SU-DHL-6 (cell line): ENCODE results near the gene EFNA4.

Source experiments
- H2AFZ ChIP-seq: fragments of 200-600 bp; sonication (generic); 2 replicates; pipeline ENCODE4 v1.6.1; 2014; ENCODE audit warnings: low read depth, mild to moderate bottlenecking, moderate library complexity, mixed read lengths, antibody characterized with exemption, low read length; ENCODE audit not compliant: severe bottlenecking
- H3F3A ChIP-seq: fragments of 200-600 bp; shearing (Covaris generic); 2 replicates; pipeline ENCODE4 v1.6.0; 2016; ENCODE audit warnings: antibody characterized with exemption, mild to moderate bottlenecking; ENCODE audit not compliant: insufficient read depth
- H3K27ac ChIP-seq: fragments of 200-600 bp; sonication (generic); 2 replicates; pipeline ENCODE4 v1.5.1; 2016; ENCODE audit warnings: low read depth, mild to moderate bottlenecking, low read length, moderate library complexity, mixed read lengths
- H3K27me3 ChIP-seq: fragments of 200-600 bp; sonication (generic), shearing (Covaris generic); 2 replicates; pipeline ENCODE4 v1.6.0; 2014; ENCODE audit warnings: mild to moderate bottlenecking, low read length
- H3K36me3 ChIP-seq: fragments of 200-600 bp; sonication (generic); 2 replicates; pipeline ENCODE4 v1.6.1; 2014; ENCODE audit warnings: mild to moderate bottlenecking, low read length, mixed read lengths
- H3K4me2 ChIP-seq: fragments of 300-600, 200-600 bp; shearing (Covaris generic), sonication (generic); 2 replicates; pipeline ENCODE4 v1.6.0; 2014; ENCODE audit warnings: low read length, low read depth, mild to moderate bottlenecking; ENCODE audit not compliant: poor library complexity, severe bottlenecking
- H3K4me3 ChIP-seq: fragments of 200-600 bp; sonication (generic); 2 replicates; pipeline ENCODE4 v1.5.1; 2014; ENCODE audit warnings: antibody characterized with exemption, low read length, mild to moderate bottlenecking, mixed read lengths; ENCODE audit not compliant: insufficient read depth, poor library complexity, severe bottlenecking
- H3K79me2 ChIP-seq: fragments of 200-600 bp; sonication (generic); 2 replicates; pipeline ENCODE4 v1.6.1; 2014; ENCODE audit warnings: mild to moderate bottlenecking, low read length, moderate library complexity; ENCODE audit not compliant: insufficient read depth
- H3K9ac ChIP-seq: fragments of 200-600 bp; sonication (generic); 2 replicates; pipeline ENCODE4 v1.7.0; 2014; ENCODE audit warnings: mild to moderate bottlenecking, low read length
- H3K9me2 ChIP-seq: fragments of 200-600 bp; sonication (generic); replicated peaks from 2 replicates; pipeline ENCODE4 v1.6.1; 2014; ENCODE audit warnings: low read length; ENCODE audit not compliant: insufficient read depth
- H3K9me3 ChIP-seq: fragments of 200-600 bp; sonication (generic); 2 replicates; pipeline ENCODE4 v1.6.1; 2014; ENCODE audit warnings: low read length, mixed read lengths; ENCODE audit not compliant: insufficient read depth
- H4K20me1 ChIP-seq: fragments of 200-600 bp; sonication (generic); 2 replicates; pipeline ENCODE4 v1.6.1; 2014; ENCODE audit warnings: low read depth, mild to moderate bottlenecking, antibody characterized with exemption, low read length, moderate library complexity, mixed read lengths
- EZH2phosphoT487 ChIP-seq: fragments of 200-600 bp; sonication (generic), shearing (Covaris generic); conservative IDR thresholded peaks from 2 replicates; pipeline ENCODE4 v1.6.1; 2018; ENCODE audit warnings: mild to moderate bottlenecking, antibody characterized with exemption, low read length, moderate library complexity, mixed read lengths
- TF ChIP-seq, protein P1 (sequence below): fragments of 200-600 bp; sonication (generic); IDR thresholded peaks from one replicate; pipeline ENCODE4 v1.5.1; 2017; ENCODE audit warnings: antibody characterized with exemption, mild to moderate bottlenecking, low read length, moderate library complexity; ENCODE audit not compliant: insufficient read depth, poor library complexity, severe bottlenecking

EFNA4 gene

DNA sequence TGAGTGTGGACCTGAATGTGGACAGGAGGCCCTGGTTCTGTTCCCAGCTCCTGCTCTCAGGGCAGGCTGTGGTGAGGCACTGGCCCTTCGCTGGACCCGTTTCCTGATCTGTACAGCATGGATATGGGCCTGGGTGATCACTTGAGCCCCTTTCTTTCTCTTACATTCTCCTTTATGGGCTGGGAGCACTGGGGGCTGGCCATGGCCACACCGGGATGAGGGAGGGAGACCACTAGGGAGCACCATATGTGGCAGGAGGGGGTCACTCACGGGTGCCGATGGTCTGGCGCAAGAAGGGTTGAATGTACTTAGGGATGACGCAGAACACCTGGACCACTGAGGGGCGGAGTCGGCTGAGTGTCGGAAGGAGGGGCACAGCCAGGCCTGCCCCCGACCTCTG, 32.6 kb upstream of the EFNA4 start:
- Histone ChIP-seq H3K79me2 (no peaks in the 10 kb centered on the region), H3K4me2 (no peak overlapping the region), H4K20me1 (no peaks in the 10 kb centered on the region), H3F3A (no peaks in the 10 kb centered on the region), H3K36me3 (no peaks in the 10 kb centered on the region), H3K4me3 (no peak overlapping the region), H3K27ac (no peak overlapping the region), H3K9ac (no peak overlapping the region), H3K9me2 (no peaks in the 10 kb centered on the region), H2AFZ (no peak overlapping the region), H3K27me3 (no peaks in the 10 kb centered on the region), H3K9me3 (no peaks in the 10 kb centered on the region)
- TF ChIP-seq, protein P1, sequence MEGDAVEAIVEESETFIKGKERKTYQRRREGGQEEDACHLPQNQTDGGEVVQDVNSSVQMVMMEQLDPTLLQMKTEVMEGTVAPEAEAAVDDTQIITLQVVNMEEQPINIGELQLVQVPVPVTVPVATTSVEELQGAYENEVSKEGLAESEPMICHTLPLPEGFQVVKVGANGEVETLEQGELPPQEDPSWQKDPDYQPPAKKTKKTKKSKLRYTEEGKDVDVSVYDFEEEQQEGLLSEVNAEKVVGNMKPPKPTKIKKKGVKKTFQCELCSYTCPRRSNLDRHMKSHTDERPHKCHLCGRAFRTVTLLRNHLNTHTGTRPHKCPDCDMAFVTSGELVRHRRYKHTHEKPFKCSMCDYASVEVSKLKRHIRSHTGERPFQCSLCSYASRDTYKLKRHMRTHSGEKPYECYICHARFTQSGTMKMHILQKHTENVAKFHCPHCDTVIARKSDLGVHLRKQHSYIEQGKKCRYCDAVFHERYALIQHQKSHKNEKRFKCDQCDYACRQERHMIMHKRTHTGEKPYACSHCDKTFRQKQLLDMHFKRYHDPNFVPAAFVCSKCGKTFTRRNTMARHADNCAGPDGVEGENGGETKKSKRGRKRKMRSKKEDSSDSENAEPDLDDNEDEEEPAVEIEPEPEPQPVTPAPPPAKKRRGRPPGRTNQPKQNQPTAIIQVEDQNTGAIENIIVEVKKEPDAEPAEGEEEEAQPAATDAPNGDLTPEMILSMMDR, result no peak
- TF ChIP-seq EZH2phosphoT487, result no peak

DNA sequence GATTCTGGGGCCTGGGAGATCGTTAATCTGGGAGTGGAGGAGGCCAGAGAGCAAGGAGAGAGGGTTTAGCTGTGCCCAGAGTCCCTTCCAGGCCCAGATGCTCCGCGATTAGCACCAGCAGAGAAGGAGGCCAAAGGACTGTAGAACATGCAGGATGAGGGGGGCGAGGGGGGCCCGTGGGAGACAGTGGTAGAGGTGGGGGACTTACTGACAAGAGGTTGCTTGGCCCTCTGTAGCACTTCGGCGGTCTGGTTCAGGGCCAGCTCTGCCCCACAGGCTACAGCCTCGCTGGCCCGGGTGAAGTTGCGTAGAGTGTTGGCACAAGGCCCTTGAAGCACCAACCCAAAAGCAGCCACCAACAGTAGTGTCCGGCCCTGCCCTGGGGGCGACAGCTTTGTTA, 30.7 kb upstream of the EFNA4 start:
- no peaks in the 10 kb centered on the region for H3K9me3 ChIP-seq
- no peak overlapping the region for H3K4me2 ChIP-seq
- no peaks in the 10 kb centered on the region for H3K79me2 ChIP-seq
- no peak overlapping the region for H3K27ac ChIP-seq
- no peak for TF ChIP-seq EZH2phosphoT487
- TF ChIP-seq, protein P1, result no peak
- H3K9me2 ChIP-seq, result no peaks in the 10 kb centered on the region
- H3K36me3 ChIP-seq, result no peaks in the 10 kb centered on the region
- H3K9ac ChIP-seq, result no peak overlapping the region
- H3F3A ChIP-seq, result no peaks in the 10 kb centered on the region
- H2AFZ ChIP-seq, result no peak overlapping the region
- no peaks in the 10 kb centered on the region for H3K27me3 ChIP-seq
- no peak overlapping the region for H3K4me3 ChIP-seq
- no peaks in the 10 kb centered on the region for H4K20me1 ChIP-seq

DNA sequence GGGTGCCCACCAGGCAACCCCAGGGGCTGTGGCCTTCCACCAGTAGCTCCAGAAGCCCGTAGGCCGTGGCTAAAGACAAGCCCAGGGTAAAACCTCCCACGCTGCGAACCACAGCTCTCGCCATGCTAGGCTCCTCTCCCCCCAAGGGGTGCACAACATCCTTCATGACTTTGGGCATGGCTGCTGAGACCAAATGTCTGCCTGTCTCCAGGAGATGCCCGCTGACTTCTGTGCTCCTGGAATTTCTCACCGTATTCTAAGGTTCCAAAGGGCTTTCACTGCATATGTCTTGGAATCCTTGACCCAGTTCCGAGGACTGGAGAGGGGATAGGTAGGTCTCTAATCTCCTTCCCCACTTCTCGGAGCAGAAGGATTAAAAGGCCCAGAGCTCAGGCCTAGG, 30.0 kb upstream of the EFNA4 start, which contains the start of the genes DCST1 and DCST2:
Gene DCST1 (plus strand): TSS at position 301 of the 400 bp plus-strand sequence. CDS start 213 bp downstream, outside the sequence.
Gene DCST2 (minus strand): TSS at position 258 of the 400 bp plus-strand sequence. CDS start 80 bp downstream, at position 178.
- no peak within 1 kb of the TSS for H3K9ac ChIP-seq
- TF ChIP-seq EZH2phosphoT487, result no peak
- TF ChIP-seq, protein P1, result no peak

More for the DNA sequence above, 30.0 kb upstream of the EFNA4 start, which contains the start of the genes DCST1 and DCST2:
- no peak within 1 kb of the TSS for H2AFZ ChIP-seq
- H3K36me3 ChIP-seq, result no peaks in the 10 kb centered on the region
- H3K4me2 ChIP-seq, result no peak within 1 kb of the TSS
- no peaks in the 10 kb centered on the region for H3F3A ChIP-seq
- H4K20me1 ChIP-seq, result no peaks in the 10 kb centered on the region
- H3K79me2 ChIP-seq, result no peaks in the 10 kb centered on the region
- H3K4me3 ChIP-seq, result no peak within 1 kb of the TSS
- H3K9me3 ChIP-seq, result no peaks in the 10 kb centered on the region
- no peaks in the 10 kb centered on the region for H3K27me3 ChIP-seq
- H3K27ac ChIP-seq, result no peak within 1 kb of the TSS
- H3K9me2 ChIP-seq, result no peaks in the 10 kb centered on the region
